ENCODE results near the gene CASP2. TPM values are rescaled to one million over a fixed set of nuclear protein-coding genes. Genes with fewer than 3 reads are reported as not detected.

Gene CASP2
- total and polyA plus RNA-seq, 2 of the 13 experiments (the other 11 are each of a cell fraction or from before 2014, with no cell fraction given): 10.2 to 13.7 TPM

DNA sequence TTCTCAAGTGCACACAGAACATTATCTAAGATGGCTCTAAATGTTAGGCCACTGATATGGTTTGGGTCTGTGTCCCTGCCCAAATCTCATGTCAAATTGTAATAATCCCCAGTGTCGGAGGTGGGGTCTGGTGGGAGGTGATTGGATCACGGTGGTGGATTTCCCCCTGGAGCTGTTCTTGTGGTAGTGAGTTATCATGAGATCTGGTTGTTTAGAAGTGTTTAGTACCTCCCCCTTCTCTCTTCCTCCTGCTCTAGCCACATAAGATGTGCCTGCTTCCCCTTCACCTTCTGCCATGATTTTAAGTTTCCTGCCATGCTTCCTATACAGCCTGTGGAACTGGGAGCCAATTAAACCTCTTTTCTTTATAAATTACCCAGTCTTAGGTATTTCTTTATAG lies 36.1 kb upstream of the CASP2 start (continued):
- TF ChIP-seq, protein P1, sequence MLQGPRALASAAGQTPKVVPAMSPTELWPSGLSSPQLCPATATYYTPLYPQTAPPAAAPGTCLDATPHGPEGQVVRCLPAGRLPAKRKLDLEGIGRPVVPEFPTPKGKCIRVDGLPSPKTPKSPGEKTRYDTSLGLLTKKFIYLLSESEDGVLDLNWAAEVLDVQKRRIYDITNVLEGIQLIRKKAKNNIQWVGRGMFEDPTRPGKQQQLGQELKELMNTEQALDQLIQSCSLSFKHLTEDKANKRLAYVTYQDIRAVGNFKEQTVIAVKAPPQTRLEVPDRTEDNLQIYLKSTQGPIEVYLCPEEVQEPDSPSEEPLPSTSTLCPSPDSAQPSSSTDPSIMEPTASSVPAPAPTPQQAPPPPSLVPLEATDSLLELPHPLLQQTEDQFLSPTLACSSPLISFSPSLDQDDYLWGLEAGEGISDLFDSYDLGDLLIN (CRISPR knock-in tag; IDR thresholded peaks at IDR 0.05; ENCODE audit: borderline replicate concordance): no peak
- TF ChIP-seq, protein P2, sequence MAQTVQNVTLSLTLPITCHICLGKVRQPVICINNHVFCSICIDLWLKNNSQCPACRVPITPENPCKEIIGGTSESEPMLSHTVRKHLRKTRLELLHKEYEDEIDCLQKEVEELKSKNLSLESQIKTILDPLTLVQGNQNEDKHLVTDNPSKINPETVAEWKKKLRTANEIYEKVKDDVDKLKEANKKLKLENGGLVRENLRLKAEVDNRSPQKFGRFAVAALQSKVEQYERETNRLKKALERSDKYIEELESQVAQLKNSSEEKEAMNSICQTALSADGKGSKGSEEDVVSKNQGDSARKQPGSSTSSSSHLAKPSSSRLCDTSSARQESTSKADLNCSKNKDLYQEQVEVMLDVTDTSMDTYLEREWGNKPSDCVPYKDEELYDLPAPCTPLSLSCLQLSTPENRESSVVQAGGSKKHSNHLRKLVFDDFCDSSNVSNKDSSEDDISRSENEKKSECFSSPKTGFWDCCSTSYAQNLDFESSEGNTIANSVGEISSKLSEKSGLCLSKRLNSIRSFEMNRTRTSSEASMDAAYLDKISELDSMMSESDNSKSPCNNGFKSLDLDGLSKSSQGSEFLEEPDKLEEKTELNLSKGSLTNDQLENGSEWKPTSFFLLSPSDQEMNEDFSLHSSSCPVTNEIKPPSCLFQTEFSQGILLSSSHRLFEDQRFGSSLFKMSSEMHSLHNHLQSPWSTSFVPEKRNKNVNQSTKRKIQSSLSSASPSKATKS (CRISPR knock-in tag; IDR thresholded peaks at IDR 0.05): no peak
- TF ChIP-seq ZFP90 (CRISPR knock-in tag; IDR thresholded peaks at IDR 0.05; ENCODE audit: borderline replicate concordance) (no peak), PRDM4 (CRISPR knock-in tag; IDR thresholded peaks at IDR 0.05; ENCODE audit: borderline replicate concordance) (no peak), SATB2 (CRISPR knock-in tag; IDR thresholded peaks at IDR 0.05) (no peak), TGIF2 (CRISPR knock-in tag; IDR thresholded peaks at IDR 0.05) (no peak)
- TF ChIP-seq, protein P3, sequence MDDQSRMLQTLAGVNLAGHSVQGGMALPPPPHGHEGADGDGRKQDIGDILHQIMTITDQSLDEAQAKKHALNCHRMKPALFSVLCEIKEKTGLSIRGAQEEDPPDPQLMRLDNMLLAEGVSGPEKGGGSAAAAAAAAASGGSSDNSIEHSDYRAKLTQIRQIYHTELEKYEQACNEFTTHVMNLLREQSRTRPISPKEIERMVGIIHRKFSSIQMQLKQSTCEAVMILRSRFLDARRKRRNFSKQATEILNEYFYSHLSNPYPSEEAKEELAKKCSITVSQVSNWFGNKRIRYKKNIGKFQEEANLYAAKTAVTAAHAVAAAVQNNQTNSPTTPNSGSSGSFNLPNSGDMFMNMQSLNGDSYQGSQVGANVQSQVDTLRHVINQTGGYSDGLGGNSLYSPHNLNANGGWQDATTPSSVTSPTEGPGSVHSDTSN (CRISPR knock-in tag; IDR thresholded peaks at IDR 0.05; ENCODE audit: borderline replicate concordance): no peak
